Mesenchymal stem cell (in vitro differentiated cells and primary cell): Measurements from ENCODE around the gene ZSWIM8.
A peak's percentile ranks its signal among the peaks of the same experiment; 100 is the strongest.

ENCODE experiments used
- DNase-seq: peaks from one replicate; pipeline ENCODE4 v3.0.0-alpha.2; 2013
- H2AFZ ChIP-seq: one replicate; pipeline ENCODE4 v1.6.1; 2013; ENCODE audit warnings: low read depth, mild to moderate bottlenecking, control low read depth, inconsistent platforms, low read length, moderate library complexity
- H2AK5ac ChIP-seq: 2 replicates; pipeline ENCODE4 v1.6.1; 2013; ENCODE audit warnings: low read length, moderate library complexity, mild to moderate bottlenecking, inconsistent platforms; ENCODE audit not compliant: severe bottlenecking
- H2BK120ac ChIP-seq: one replicate; pipeline ENCODE4 v1.6.1; 2013; ENCODE audit warnings: low read depth, mild to moderate bottlenecking, inconsistent platforms, low read length, moderate library complexity
- H2BK12ac ChIP-seq, 2 experiments: one replicate each; pipeline ENCODE4 v1.6.1; 2013; ENCODE audit warnings: inconsistent platforms in 2 of 2, low read length in 2 of 2, mild to moderate bottlenecking in 2 of 2, moderate library complexity in 2 of 2, control low read depth in 1 of 2
- H2BK15ac ChIP-seq: one replicate; pipeline ENCODE4 v1.6.1; 2013; ENCODE audit warnings: mild to moderate bottlenecking, low read depth, inconsistent platforms; ENCODE audit not compliant: poor library complexity, severe bottlenecking
- H2BK5ac ChIP-seq: 2 replicates; pipeline ENCODE4 v1.6.1; 2013; ENCODE audit warnings: low read depth, mild to moderate bottlenecking, low read length, control low read depth, inconsistent platforms; ENCODE audit not compliant: poor library complexity, severe bottlenecking
- H3K14ac ChIP-seq, 2 experiments: one replicate each; pipeline ENCODE4 v1.6.1; 2013; ENCODE audit warnings: inconsistent platforms in 2 of 2, low read length in 2 of 2, control low read depth in 1 of 2, mild to moderate bottlenecking in 1 of 2, moderate library complexity in 1 of 2
- H3K18ac ChIP-seq, 2 experiments: one replicate each; pipeline ENCODE4 v1.6.1; 2013; ENCODE audit warnings: inconsistent platforms in 2 of 2, low read length in 2 of 2, control low read depth in 1 of 2, low read depth in 1 of 2, mild to moderate bottlenecking in 1 of 2
- H3K23ac ChIP-seq, 2 experiments: one replicate each; pipeline ENCODE4 v1.6.1; 2013; ENCODE audit warnings: inconsistent platforms in 2 of 2, low read length in 2 of 2, mild to moderate bottlenecking in 2 of 2, moderate library complexity in 2 of 2, control low read depth in 1 of 2
- H3K27ac ChIP-seq: 2 replicates; pipeline ENCODE4 v1.5.1; 2013; ENCODE audit warnings: mild to moderate bottlenecking, moderate library complexity, low read length, control low read depth, inconsistent platforms; ENCODE audit not compliant: poor library complexity, severe bottlenecking
- H3K27me3 ChIP-seq, 2 experiments: 2 replicates each; pipeline versions ENCODE4 v1.6.1 to v1.7.0; 2013; ENCODE audit warnings: low read length in 2 of 2, mild to moderate bottlenecking in 2 of 2, moderate library complexity in 2 of 2, control low read depth in 1 of 2, inconsistent platforms in 1 of 2; ENCODE audit not compliant: control insufficient read depth in 1 of 2, insufficient read depth in 1 of 2
- H3K36me3 ChIP-seq, 2 experiments: 2 replicates each; pipeline versions ENCODE4 v1.6.1 to v1.7.0; 2013; ENCODE audit warnings: low read length in 2 of 2, control low read depth in 1 of 2, inconsistent platforms in 1 of 2, low read depth in 1 of 2, mild to moderate bottlenecking in 1 of 2; ENCODE audit not compliant: insufficient read depth in 2 of 2, control insufficient read depth in 1 of 2
- H3K4ac ChIP-seq, 2 experiments: one replicate each; pipeline ENCODE4 v1.6.1; 2013; ENCODE audit warnings: inconsistent platforms in 2 of 2, low read length in 2 of 2, mild to moderate bottlenecking in 2 of 2, moderate library complexity in 2 of 2, control low read depth in 1 of 2, low read depth in 1 of 2
- H3K4me1 ChIP-seq: 2 replicates; pipeline ENCODE4 v1.6.1; 2013; ENCODE audit warnings: low read depth, low read length, control low read depth; ENCODE audit not compliant: control insufficient read depth, insufficient read depth
- H3K4me2 ChIP-seq: 2 replicates; pipeline ENCODE4 v1.6.1; 2013; ENCODE audit warnings: low read length, mild to moderate bottlenecking, inconsistent platforms; ENCODE audit not compliant: poor library complexity, severe bottlenecking
- H3K4me3 ChIP-seq, 2 experiments: 2 replicates each; pipeline versions ENCODE4 v1.5.1 to v1.7.0; 2013; ENCODE audit warnings: low read length in 2 of 2, mild to moderate bottlenecking in 2 of 2, control low read depth in 1 of 2, low read depth in 1 of 2; ENCODE audit not compliant: insufficient read depth in 1 of 2
- H3K79me1 ChIP-seq: replicated peaks from 2 replicates; pipeline ENCODE4 v1.6.1; 2013; ENCODE audit warnings: mild to moderate bottlenecking, control low read depth, low read length, inconsistent platforms; ENCODE audit not compliant: poor library complexity, severe bottlenecking
- H3K9ac ChIP-seq: 2 replicates; pipeline ENCODE4 v1.7.0; 2013; ENCODE audit warnings: mild to moderate bottlenecking, low read length, moderate library complexity
- H3K9me3 ChIP-seq: 2 replicates; pipeline ENCODE4 v1.7.0; 2013; ENCODE audit warnings: mild to moderate bottlenecking, low read length; ENCODE audit not compliant: control insufficient read depth
- H4K8ac ChIP-seq: one replicate; pipeline ENCODE4 v1.6.1; 2013; ENCODE audit warnings: inconsistent platforms, mild to moderate bottlenecking, low read length, moderate library complexity
- H4K91ac ChIP-seq: one replicate; pipeline ENCODE4 v1.6.1; 2013; ENCODE audit warnings: mild to moderate bottlenecking, low read length, inconsistent platforms
- WGBS: methylation state at CpG from one replicate; pipeline ENCODE4 v1.1.7; 2013; ENCODE audit warnings: mixed read lengths; 5-methylcytosine and 5-hydroxymethylcytosine counted together

Gene ZSWIM8

GRCh38 chr10:73809061-73809818 lies 23.8 kb downstream of the ZSWIM8 start:
- Histone ChIP-seq H3K9ac (peak overlapping the region; percentile 81), H4K91ac (no peak overlapping the region), H2BK5ac (no peak overlapping the region), H3K4me3 (peak overlapping the region in 1 of 2 experiments; percentile 81), H3K27ac (no peak overlapping the region), H3K27me3 (no peaks in the 10 kb centered on the region), H3K9me3 (no peaks in the 10 kb centered on the region), H2AFZ (no peak overlapping the region), H2AK5ac (no peak overlapping the region), H3K4me1 (peaks cover 2% of the 10 kb centered on the region), H2BK120ac (no peak overlapping the region), H4K8ac (no peak overlapping the region), H2BK12ac (no peak overlapping the region), H3K79me1 (peaks cover 33% of the 10 kb centered on the region), H3K18ac (no peak overlapping the region), H3K36me3 (peaks cover 53 to 73% of the 10 kb centered on the region in 2 experiments), H3K14ac (no peak overlapping the region), H3K4me2 (no peak overlapping the region), H3K23ac (no peak overlapping the region), H3K4ac (no peak overlapping the region), H2BK15ac (no peak overlapping the region)
- WGBS: 66% methylated on average over 3 of the region's 5 CpGs
- peak; percentile 7 for DNase-seq

GRCh38 chr10:73810358-73810734 lies 24.9 kb downstream of the ZSWIM8 start:
- peak overlapping the region; percentile 81 for H3K9ac ChIP-seq
- 94% methylated on average over 7 of the region's 7 CpGs for WGBS
- H3K27me3 ChIP-seq: no peaks in the 10 kb centered on the region
- no peak overlapping the region for H3K27ac ChIP-seq
- H3K23ac ChIP-seq: no peak overlapping the region
- H2AFZ ChIP-seq: no peak overlapping the region
- H2BK12ac ChIP-seq: no peak overlapping the region
- H3K4ac ChIP-seq: no peak overlapping the region
- no peak overlapping the region for H2BK5ac ChIP-seq
- no peak overlapping the region for H3K14ac ChIP-seq
- no peaks in the 10 kb centered on the region for H3K9me3 ChIP-seq
- peaks cover 33% of the 10 kb centered on the region for H3K79me1 ChIP-seq
- no peak overlapping the region for H4K91ac ChIP-seq
- H3K4me3 ChIP-seq: peak overlapping the region in 1 of 2 experiments; percentile 81
- no peak overlapping the region for H2AK5ac ChIP-seq
- H3K18ac ChIP-seq: no peak overlapping the region
- peaks cover 56 to 71% of the 10 kb centered on the region in 2 experiments for H3K36me3 ChIP-seq
- peaks cover 2% of the 10 kb centered on the region for H3K4me1 ChIP-seq
- no peak overlapping the region for H2BK15ac ChIP-seq
- no peak overlapping the region for H2BK120ac ChIP-seq
- H3K4me2 ChIP-seq: peak overlapping the region; percentile 97
- no peak overlapping the region for H4K8ac ChIP-seq
- DNase-seq: no peak

GRCh38 chr10:73810735-73811465 lies 25.5 kb downstream of the ZSWIM8 start:
- peak overlapping the region; percentile 70 for H4K91ac ChIP-seq
- peak overlapping the region; percentile 17 for H4K8ac ChIP-seq
- H2BK120ac ChIP-seq: peak overlapping the region; percentile 74
- H2BK12ac ChIP-seq: peak overlapping the region in 1 of 2 experiments; percentile 83
- no peaks in the 10 kb centered on the region for H3K9me3 ChIP-seq
- H3K18ac ChIP-seq: peak overlapping the region; percentile 69 to 70
- H3K9ac ChIP-seq: peak overlapping the region; percentile 81
- peak overlapping the region; percentile 33 for H2BK5ac ChIP-seq
- peaks cover 50 to 65% of the 10 kb centered on the region in 2 experiments for H3K36me3 ChIP-seq
- peak overlapping the region in 1 of 2 experiments; percentile 72 for H3K4ac ChIP-seq
- 1% methylated on average over 60 of the region's 63 CpGs for WGBS
- no peak overlapping the region for H2AK5ac ChIP-seq
- H3K4me1 ChIP-seq: peaks cover 2% of the 10 kb centered on the region
- H3K4me2 ChIP-seq: peak overlapping the region; percentile 97
- no peak overlapping the region for H3K23ac ChIP-seq
- H2AFZ ChIP-seq: no peak overlapping the region
- peaks cover 31% of the 10 kb centered on the region for H3K79me1 ChIP-seq
- H3K4me3 ChIP-seq: peak overlapping the region; percentile 81 to 83
- peak overlapping the region; percentile 19 for H2BK15ac ChIP-seq
- no peak overlapping the region for H3K27ac ChIP-seq
- peak overlapping the region in 1 of 2 experiments; percentile 70 for H3K14ac ChIP-seq
- peak; percentile 33 for DNase-seq
- H3K27me3 ChIP-seq: no peaks in the 10 kb centered on the region

GRCh38 chr10:73812657-73813056 lies 27.3 kb downstream of the ZSWIM8 start:
- H2BK120ac ChIP-seq: no peak overlapping the region
- no peak overlapping the region for H2AK5ac ChIP-seq
- peak overlapping the region in 1 of 2 experiments; percentile 10 for H2BK12ac ChIP-seq
- no peak overlapping the region for H3K4me2 ChIP-seq
- no peak overlapping the region for H2AFZ ChIP-seq
- H3K9ac ChIP-seq: peak overlapping the region; percentile 54
- H3K79me1 ChIP-seq: peaks cover 17% of the 10 kb centered on the region
- no peak overlapping the region for H3K4me3 ChIP-seq
- H3K18ac ChIP-seq: no peak overlapping the region
- WGBS: 97% methylated on average over 3 of the region's 4 CpGs
- DNase-seq: no peak
- H3K14ac ChIP-seq: no peak overlapping the region
- no peak overlapping the region for H4K8ac ChIP-seq
- no peak overlapping the region for H2BK5ac ChIP-seq
- H4K91ac ChIP-seq: no peak overlapping the region
- H3K4ac ChIP-seq: no peak overlapping the region
- no peak overlapping the region for H3K27ac ChIP-seq
- H3K4me1 ChIP-seq: peaks cover 4% of the 10 kb centered on the region
- H3K36me3 ChIP-seq: peaks cover 42 to 56% of the 10 kb centered on the region in 2 experiments
- no peaks in the 10 kb centered on the region for H3K9me3 ChIP-seq
- no peak overlapping the region for H2BK15ac ChIP-seq
- no peak overlapping the region for H3K23ac ChIP-seq
- H3K27me3 ChIP-seq: no peaks in the 10 kb centered on the region
